Testis (tissue), 3 donors: ENCODE results near the gene ZBTB40. TPM values are rescaled to one million over a fixed set of nuclear protein-coding genes. Genes with fewer than 3 reads are reported as not detected.
A peak's percentile ranks its signal among the peaks of the same experiment; 100 is the strongest.

Experiments
- DNase-seq: peaks from one replicate; pipeline ENCODE4 v3.0.0-alpha.2; 2019
- H3K27ac ChIP-seq, 2 donors: fragments of 200-600 bp; sonication (generic); one replicate each; pipeline ENCODE4 v1.5.1; 2019
- H3K27me3 ChIP-seq: fragments of 200-600 bp; sonication (generic); one replicate; pipeline ENCODE4 v1.5.1; 2019
- H3K36me3 ChIP-seq: fragments of 200-600 bp; sonication (generic); one replicate; pipeline ENCODE4 v1.5.1; 2017; ENCODE audit warnings: low read depth; ENCODE audit errors: missing control alignments
- H3K4me1 ChIP-seq: fragments of 200-600 bp; sonication (generic); one replicate; pipeline ENCODE4 v1.5.1; 2019
- H3K4me3 ChIP-seq, 2 donors: fragments of 200-600 bp; sonication (generic); one replicate each; pipeline ENCODE4 v1.5.1; 2017 to 2019
- H3K9me3 ChIP-seq: fragments of 200-600 bp; sonication (generic); one replicate; pipeline ENCODE4 v1.5.1; 2017
- POLR2A ChIP-seq: fragments of 450-650 bp; IDR thresholded peaks from one replicate; pipeline ENCODE4 v1.6.1; 2017; ENCODE audit warnings: antibody characterized with exemption, mild to moderate bottlenecking, moderate library complexity
- whole genome bisulfite sequencing, 2 donors: methylation state at CpG; one replicate each; pipeline ENCODE4 v1.1.5; 2018; 5-methylcytosine and 5-hydroxymethylcytosine counted together
- intact Hi-C: fragments of 100-400 bp; cut with DNase I; formaldehyde crosslinking; loops from one replicate; pipeline ENCODE4 v1.15.1; 2023; ENCODE audit warnings: low total_unique reads
- polyA plus RNA-seq: library from polyadenylated mRNA; stranded (reverse); fragments of 350-450 nt; fragmentation: Illumina TruSeq; extraction: RNeasy Lipid Tissue Mini Kit (QIAGEN cat#74804); gene quantifications from one replicate; pipeline ENCODE4 v1.2.3, GENCODE V29; 2014; ENCODE audit warnings: low read depth, low replicate concordance; ENCODE audit not compliant: insufficient read depth
- total RNA-seq, 2 donors: library from RNA; depleted of rRNA; stranded (reverse); fragments of >200 nt; gene quantifications; one replicate each; pipeline ENCODE4 v1.2.3, GENCODE V29; 2016
- TF ChIP-seq, protein P1 (sequence below), 3 experiments: fragments of 450-650 bp in 2 of 3; fragments of 200-600 bp in 1 of 3; sonication (generic) in 1 of 3; IDR thresholded peaks; one replicate each; pipeline ENCODE4 v1.5.1; 2016 to 2019; ENCODE audit warnings: antibody characterized with exemption in 3 of 3, mild to moderate bottlenecking in 2 of 3, moderate library complexity in 1 of 3

ZBTB40 gene
- total and polyA plus RNA-seq, 3 donors from 2014 or later = 15.6 to 28.6 (median 28.1) TPM

DNA sequence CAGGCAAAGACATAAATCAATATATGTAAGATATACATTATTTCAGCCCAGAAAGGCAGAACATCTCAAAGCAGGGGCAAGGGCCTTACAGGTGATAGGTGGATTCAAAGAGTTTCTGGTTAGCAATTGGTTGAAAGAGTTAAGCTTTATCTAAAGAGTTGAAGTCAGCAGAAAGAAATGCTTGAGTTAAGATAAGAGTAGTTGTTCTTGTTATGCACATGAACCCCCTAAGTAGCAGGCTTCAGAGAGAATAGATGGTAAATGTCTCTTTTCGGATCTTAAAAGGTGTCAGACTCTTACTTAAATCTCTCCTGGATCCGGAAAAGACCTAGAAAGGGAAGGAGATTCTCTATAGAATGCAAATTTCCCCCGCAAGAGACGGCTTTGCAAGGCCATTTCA is 8.3 kb upstream of the ZBTB40 start:
- no peaks in the 10 kb centered on the region for H3K9me3 ChIP-seq
- 74 to 77% methylated on average over 4 of the region's 4 CpGs for WGBS, 2 donors
- no peaks in the 10 kb centered on the region for H3K36me3 ChIP-seq
- DNase-seq = no peak
- TF ChIP-seq POLR2A = no peak
- TF ChIP-seq, protein P1, sequence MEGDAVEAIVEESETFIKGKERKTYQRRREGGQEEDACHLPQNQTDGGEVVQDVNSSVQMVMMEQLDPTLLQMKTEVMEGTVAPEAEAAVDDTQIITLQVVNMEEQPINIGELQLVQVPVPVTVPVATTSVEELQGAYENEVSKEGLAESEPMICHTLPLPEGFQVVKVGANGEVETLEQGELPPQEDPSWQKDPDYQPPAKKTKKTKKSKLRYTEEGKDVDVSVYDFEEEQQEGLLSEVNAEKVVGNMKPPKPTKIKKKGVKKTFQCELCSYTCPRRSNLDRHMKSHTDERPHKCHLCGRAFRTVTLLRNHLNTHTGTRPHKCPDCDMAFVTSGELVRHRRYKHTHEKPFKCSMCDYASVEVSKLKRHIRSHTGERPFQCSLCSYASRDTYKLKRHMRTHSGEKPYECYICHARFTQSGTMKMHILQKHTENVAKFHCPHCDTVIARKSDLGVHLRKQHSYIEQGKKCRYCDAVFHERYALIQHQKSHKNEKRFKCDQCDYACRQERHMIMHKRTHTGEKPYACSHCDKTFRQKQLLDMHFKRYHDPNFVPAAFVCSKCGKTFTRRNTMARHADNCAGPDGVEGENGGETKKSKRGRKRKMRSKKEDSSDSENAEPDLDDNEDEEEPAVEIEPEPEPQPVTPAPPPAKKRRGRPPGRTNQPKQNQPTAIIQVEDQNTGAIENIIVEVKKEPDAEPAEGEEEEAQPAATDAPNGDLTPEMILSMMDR (IDR thresholded peaks at IDR 0.05) = no peak
- no peaks in the 10 kb centered on the region for H3K4me1 ChIP-seq
- no peak overlapping the region for H3K27ac ChIP-seq
- no peak overlapping the region for H3K4me3 ChIP-seq
- intact Hi-C loops = no loop called here
- no peaks in the 10 kb centered on the region for H3K27me3 ChIP-seq

DNA sequence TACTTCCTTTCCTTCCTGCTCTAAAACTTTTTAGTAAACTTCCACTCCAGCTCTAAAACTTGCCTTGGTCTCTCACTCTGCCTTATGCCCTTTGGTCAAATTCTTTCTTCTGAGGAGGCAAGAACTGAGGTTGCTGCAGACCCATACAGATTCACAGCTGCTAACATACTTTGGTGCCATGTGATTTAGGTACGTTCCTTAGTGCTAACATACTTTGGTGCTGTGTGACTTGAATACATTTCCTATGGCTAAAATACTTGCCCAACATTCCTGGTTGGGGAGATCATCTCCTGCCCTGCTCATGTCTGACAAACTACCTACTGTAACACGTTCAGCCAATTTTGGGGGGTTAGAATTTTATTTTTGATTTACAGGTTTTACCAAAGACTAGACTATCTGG is 6.8 kb upstream of the ZBTB40 start:
- 95 to 96% methylated on average over 2 of the region's 2 CpGs for WGBS, 2 donors
- intact Hi-C loops = no loop called here
- H3K4me3 ChIP-seq = no peak overlapping the region
- no peak overlapping the region for H3K27ac ChIP-seq
- H3K36me3 ChIP-seq = no peaks in the 10 kb centered on the region
- DNase-seq = no peak
- TF ChIP-seq POLR2A = no peak
- TF ChIP-seq, protein P1 (IDR thresholded peaks at IDR 0.05) = no peak
- H3K9me3 ChIP-seq = no peaks in the 10 kb centered on the region
- no peaks in the 10 kb centered on the region for H3K27me3 ChIP-seq
- no peaks in the 10 kb centered on the region for H3K4me1 ChIP-seq

DNA sequence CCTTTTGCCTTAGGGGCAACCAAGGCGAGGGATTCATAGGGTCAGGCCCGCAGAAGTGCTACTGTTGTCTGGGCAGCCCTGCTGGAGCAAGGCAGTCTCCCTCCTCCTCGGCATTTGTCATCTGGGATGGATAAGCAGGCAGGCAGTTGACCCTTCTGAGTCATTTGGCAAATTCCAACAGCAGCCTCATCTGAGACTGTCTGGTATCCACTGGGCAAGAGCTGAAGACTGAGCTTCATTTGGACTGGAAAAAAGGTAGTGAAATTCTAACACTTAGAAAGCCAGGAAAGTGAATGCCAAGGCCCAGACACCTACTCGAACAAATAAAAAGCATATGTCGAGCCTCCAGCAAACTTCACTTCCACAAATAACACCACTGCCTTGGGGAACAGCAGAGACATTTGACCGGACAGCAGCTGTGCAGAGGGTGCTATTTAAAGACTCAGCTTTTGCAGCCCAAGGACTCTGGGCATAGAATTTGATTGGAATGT is 4.0 kb upstream of the ZBTB40 start:
- intact Hi-C loops = no loop called here
- H3K27me3 ChIP-seq = no peaks in the 10 kb centered on the region
- peak overlapping the region; percentile 11 to 31 for H3K27ac ChIP-seq
- TF ChIP-seq, protein P1 (IDR thresholded peaks at IDR 0.05) = no peak
- no peak for TF ChIP-seq POLR2A
- H3K4me3 ChIP-seq = no peak overlapping the region
- H3K4me1 ChIP-seq = no peaks in the 10 kb centered on the region
- H3K9me3 ChIP-seq = no peaks in the 10 kb centered on the region
- 35 to 37% methylated on average over 5 to 6 of the region's 6 CpGs for WGBS, 2 donors
- H3K36me3 ChIP-seq = no peaks in the 10 kb centered on the region
- no peak for DNase-seq

DNA sequence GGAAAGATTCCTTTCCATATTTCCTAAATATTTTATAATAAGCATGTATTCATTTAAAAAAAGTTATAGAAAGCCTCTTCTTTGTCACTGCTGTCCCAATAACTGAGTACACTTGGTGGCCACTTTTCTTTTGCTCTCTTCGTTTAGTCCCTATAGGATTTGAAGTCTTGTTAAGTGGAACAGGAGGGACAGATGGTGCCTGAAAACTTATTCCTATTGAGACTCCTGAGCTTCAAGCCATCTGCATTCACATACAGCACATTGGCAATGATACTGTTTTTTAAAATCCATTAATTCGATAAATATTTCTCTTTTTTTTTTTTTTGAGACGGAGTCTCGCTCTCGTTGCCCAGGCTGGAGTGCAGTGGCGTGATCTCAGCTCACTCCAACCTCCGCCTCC is 2.0 kb upstream of the ZBTB40 start:
- H3K4me3 ChIP-seq = no peak overlapping the region
- no peak for TF ChIP-seq POLR2A
- TF ChIP-seq, protein P1 (IDR thresholded peaks at IDR 0.05) = no peak
- no peaks in the 10 kb centered on the region for H3K9me3 ChIP-seq
- DNase-seq = no peak
- H3K27ac ChIP-seq = no peak overlapping the region
- peaks cover 15% of the 10 kb centered on the region for H3K4me1 ChIP-seq
- intact Hi-C loops = no loop called here
- WGBS, 2 donors = 86 to 94% methylated on average over 7 of the region's 7 CpGs
- no peaks in the 10 kb centered on the region for H3K27me3 ChIP-seq
- H3K36me3 ChIP-seq = no peaks in the 10 kb centered on the region

DNA sequence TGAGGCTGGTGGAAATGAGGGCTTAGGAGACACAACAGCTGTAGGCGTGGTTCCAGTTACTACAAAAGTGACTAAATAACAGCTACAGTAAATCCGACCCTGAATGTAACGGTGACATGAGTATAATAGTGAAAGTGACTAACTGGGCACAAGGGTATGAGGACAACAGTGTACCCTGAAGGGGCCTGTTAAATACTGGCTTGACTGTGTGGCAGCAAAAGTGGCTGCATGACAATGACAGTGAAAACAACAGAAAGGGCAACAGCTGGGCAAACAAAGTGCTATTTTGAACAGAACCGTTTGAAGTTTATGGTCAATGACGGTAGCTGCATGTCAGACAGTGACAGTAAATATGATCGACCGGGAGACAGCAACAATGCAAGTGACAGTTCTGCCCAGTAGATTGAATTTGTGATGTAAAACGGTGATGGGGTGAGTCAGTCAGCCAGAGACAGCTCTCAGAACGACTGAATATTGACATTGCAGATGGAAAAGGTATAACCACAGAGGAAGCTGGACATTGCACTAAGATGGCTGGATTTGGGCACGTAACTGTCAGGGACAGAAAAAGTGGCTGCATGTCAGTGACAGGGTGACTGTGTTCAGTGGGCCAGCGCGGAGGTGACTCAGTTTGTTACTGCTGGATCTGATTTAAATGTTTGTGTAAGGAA is 1.2 kb upstream of the ZBTB40 start:
- no peaks in the 10 kb centered on the region for H3K9me3 ChIP-seq
- no peak for DNase-seq
- peak overlapping the region in 1 of 2 donors; percentile 98 for H3K4me3 ChIP-seq
- no peaks in the 10 kb centered on the region for H3K36me3 ChIP-seq
- 64 to 69% methylated on average over 12 of the region's 12 CpGs for WGBS, 2 donors
- peak overlapping the region in 1 of 2 donors; percentile 93 for H3K27ac ChIP-seq
- no peaks in the 10 kb centered on the region for H3K27me3 ChIP-seq
- peaks cover 24% of the 10 kb centered on the region for H3K4me1 ChIP-seq
- TF ChIP-seq, protein P1 (IDR thresholded peaks at IDR 0.05) = no peak
- TF ChIP-seq POLR2A = no peak
- intact Hi-C loops = no loop called here
